ENCODE results near the gene ZBTB7C.

The ZBTB7C gene

DNA sequence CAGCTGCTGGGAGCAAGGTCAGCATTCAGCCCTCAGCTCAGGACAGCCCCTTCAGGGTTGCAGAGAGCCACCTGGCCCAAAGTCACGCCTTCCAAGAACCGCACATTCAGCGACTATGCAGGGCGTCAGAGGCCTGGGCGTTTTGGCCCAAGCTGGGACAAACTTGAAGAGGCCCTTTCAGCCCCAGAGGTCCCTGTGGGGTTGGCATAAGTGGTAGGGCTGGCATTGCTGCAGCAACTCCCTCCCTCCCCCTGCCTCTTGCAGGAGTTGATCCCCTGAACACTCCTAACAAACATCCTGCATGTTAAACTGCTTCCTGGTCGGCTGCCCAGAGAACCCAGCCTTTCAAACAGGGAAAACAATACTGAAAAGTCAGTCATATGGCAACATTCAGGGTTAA lies 285.9 kb downstream of the ZBTB7C start:
- no peak for DNase-seq (ENCODE audit: low read depth, low spot score)

- DNase-seq (ENCODE audit: low read depth, low spot score): no peak
These were observed 286.4 kb downstream of the ZBTB7C start for GRCh38 chr18:48122816-48123215.

DNA sequence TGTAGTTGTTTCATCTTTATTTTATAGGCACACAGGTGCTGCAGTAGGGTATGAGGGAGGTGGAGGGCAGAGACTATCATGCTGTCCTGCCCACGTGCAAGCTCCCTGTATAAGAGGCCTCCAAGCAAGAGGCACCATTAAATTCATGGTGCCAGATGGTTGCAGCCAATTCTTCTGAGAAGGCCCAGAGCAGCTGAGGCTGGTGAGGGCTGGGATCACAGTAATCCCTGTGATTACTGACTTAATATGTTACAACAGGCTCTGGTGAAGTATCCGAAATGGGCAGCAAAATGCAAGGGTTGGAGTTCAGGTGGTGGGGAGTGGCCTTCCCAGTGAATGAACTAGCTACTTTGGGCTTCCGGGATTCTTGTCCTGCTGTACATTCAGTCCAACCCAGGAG lies 286.8 kb downstream of the ZBTB7C start:
- no peak for DNase-seq (ENCODE audit: low read depth, low spot score)

DNA sequence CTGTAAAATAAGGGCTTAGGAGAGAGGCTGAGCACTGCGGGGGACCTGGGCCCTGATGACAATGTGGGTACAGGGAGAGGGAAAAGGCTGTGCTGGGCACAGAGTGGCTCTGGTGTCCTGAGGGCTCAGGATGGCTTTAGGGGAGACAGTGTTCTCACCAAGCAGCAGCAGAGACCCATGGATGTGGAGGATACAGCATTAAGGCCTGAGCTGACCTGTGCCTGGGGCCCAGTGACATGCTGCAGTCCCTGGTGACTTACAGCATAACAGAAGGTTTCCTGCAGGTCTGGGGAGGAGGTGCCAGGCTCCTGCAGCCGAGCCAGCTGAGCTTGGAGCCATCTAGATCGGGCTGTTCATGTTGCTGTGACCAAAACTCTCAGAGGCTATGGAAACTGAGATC lies 287.4 kb downstream of the ZBTB7C start:
- no peak for DNase-seq (ENCODE audit: low read depth, low spot score)

- DNase-seq (ENCODE audit: low read depth, low spot score): no peak
These were observed 290.0 kb downstream of the ZBTB7C start for GRCh38 chr18:48119204-48119603.

- no peak for DNase-seq (ENCODE audit: low read depth, low spot score)
These were observed 292.1 kb downstream of the ZBTB7C start for GRCh38 chr18:48116873-48117630.

GRCh38 chr18:48116017-48116416 lies 293.2 kb downstream of the ZBTB7C start:
- no peak for DNase-seq (ENCODE audit: low read depth, low spot score)

GRCh38 chr18:48113691-48114090 lies 295.5 kb downstream of the ZBTB7C start:
- no peak for DNase-seq (ENCODE audit: low read depth, low spot score)

DNA sequence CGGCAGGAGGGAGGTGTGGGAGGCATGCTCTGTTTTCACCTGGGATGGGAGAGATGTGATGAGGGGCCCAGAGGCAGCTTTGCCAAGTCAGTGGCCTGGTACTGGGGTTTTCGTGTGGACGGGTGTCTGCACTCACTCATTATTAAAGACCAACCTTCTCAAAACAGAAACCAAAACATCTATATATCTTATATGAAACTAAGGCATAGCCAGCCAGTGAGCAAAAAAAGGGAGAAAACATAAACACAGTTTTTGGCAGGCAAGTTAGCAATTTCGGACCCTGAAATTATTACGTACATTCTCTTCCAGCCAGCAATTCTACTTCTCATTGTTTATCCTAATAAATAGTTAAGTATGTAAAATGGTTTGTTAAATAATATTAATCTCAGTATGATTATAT lies 297.6 kb downstream of the ZBTB7C start:
- DNase-seq (ENCODE audit: low read depth, low spot score): no peak

- no peak for DNase-seq (ENCODE audit: low read depth, low spot score)
These were observed 298.4 kb downstream of the ZBTB7C start for GRCh38 chr18:48110797-48111196.

DNA sequence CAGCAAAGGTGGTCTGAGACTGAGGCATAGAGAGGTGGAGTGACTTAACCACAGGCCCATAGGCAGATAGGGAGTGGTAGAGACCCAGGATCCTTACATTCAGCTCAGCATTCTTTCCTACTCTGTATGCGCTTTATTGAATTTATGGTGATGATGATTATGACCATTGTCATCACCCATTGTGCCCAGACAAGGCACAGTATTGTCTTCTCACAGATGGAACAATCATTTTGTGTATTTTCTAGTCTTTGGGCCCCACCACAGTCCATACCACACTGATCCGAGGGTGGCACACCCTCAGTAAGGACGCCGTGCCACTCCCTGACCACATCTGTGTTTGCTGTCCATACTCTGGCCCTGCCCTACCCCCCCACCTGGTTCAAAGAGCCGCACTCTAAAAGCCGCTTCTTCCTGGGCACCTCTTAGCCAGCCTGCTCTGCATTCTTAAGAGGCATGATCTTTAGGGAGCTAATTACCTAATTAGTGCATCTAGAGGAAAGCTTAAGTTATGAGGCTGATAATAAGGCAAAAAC lies 299.2 kb downstream of the ZBTB7C start:
- no peak for DNase-seq (ENCODE audit: low read depth, low spot score)

DNA sequence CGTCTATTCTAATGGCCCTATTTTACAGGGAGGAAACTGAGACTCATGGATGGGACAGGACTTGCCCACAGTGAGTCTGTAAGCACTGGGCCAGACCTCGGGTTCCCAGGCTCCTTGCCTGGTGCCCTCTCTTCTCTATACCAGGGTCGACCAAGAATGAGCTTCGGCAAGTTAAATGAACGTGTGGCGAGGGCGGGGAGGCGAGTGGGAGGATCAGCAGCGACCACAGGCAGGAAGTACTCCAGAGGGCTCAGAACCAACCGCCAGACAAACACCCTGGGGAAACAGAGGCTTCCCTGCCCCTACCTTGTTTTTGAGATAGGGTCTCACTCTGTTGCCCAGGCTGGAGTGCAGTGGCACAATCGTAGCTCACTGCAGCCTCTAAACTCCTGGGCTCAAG lies 301.0 kb downstream of the ZBTB7C start:
- DNase-seq (ENCODE audit: low read depth, low spot score): no peak

DNA sequence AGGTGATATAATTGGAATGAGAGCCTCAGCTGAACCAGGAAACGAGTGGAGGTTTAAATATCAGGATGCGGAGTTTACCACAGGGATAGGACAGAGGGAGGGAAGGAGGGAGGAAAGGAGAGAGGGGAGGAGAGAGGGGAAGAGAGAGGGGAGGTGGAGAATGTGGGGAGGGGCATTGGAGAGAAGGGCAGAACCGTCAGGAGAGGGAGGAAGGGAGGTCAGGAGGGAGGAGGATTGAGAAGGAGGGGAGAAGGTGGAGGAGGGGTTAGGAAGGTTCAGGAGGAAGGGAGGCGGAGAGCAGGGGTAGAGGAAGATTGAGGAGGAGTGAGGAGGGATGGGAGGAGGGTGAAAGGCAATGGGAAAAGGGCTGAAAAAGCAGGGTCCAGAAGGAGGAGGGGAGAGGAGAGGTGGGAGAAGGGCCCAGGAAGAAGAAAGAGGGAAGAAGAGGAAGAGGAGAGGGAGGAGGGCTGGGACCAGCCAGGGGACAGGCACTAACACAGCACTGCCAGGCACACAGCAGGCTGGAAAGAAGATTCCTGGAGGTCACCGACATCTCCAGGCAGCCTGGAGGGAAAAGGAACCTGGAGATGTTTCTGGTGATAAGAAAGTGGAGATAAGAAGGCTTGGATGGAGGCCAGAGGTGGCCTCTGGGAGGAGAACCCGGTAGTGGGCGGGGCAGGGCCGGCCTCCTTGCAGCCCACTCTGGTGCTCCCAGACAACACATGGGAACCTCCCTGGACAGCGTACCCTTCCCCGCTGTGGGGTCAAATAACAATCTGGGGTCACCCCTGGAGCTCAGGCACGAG lies 302.0 kb downstream of the ZBTB7C start:
- DNase-seq (ENCODE audit: low read depth, low spot score): no peak

GRCh38 chr18:48106498-48106897 lies 302.7 kb downstream of the ZBTB7C start:
- DNase-seq (ENCODE audit: low read depth, low spot score): no peak

GRCh38 chr18:48105317-48105716 lies 303.9 kb downstream of the ZBTB7C start:
- no peak for DNase-seq (ENCODE audit: low read depth, low spot score)

DNA sequence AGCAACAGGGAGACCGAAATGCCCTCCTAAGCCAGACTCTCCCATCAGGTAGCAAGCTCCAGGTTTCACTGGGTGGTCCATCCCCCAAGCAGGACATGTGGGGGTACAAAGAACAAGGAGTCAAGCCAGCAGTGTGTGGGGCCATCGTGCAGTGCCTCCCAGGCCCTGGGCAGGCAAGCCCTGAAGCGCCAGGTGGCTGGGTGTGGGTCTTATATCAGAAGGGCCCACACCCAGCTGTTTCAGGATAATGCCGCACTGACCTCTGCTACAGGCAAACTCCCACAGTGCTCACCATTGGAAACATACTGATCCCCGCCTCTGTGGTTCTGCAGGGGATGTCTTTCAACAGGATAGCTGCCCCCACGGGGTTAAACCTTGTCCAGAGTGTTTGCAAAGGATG lies 304.5 kb downstream of the ZBTB7C start:
- no peak for DNase-seq (ENCODE audit: low read depth, low spot score)

DNA sequence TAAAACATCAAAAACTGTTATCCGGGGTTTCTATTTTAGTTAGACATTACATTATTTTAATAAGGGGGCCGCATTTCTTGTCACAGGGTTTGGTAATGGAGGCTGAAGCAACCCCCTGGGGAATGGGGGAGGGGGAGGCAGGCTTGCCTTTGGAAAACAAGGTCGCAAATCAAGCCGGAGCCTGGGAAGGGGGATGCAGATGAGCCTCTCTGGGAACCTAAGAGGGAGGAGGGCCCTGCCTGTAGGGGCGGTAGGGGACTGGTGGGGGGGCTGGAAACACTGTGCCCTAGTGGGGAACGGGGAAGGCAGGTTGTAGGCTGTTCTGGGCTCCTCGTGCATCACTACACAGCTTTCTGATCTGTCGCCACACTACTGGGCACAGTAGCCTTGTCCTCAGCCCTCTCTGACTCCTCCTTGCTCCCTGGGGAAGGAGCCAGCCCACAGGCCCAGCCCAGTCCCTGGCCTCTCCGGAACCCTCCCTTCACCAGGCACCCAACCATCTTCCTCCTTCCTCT lies 308.5 kb downstream of the ZBTB7C start:
- no peak for DNase-seq (ENCODE audit: low read depth, low spot score)

- DNase-seq (ENCODE audit: low read depth, low spot score): no peak
These were observed 309.0 kb downstream of the ZBTB7C start for GRCh38 chr18:48100165-48100575.

GRCh38 chr18:48099481-48100164 lies 309.6 kb downstream of the ZBTB7C start:
- no peak for DNase-seq (ENCODE audit: low read depth, low spot score)

DNA sequence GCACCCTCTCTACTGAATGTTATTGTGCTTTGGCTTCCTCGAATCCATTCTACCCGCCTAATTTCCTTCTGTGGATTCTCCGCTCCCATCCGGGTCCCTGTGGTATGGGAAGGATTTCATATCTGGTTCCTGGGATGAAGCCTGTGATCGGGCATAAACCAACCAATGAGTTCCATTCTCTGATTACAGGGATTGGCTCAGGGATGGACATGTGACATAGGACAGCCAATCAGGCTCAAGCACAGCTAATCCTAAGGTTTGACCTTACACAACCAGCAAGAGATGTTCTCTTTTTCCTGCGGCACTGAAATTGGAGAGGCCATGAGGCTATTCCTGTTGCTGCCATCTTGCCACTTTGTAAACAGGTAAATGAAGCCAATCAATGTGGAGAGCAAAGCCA lies 310.6 kb downstream of the ZBTB7C start:
- DNase-seq (ENCODE audit: low read depth, low spot score): no peak

- no peak for DNase-seq (ENCODE audit: low read depth, low spot score)
These were observed 311.2 kb downstream of the ZBTB7C start for GRCh38 chr18:48098007-48098406.

- no peak for DNase-seq (ENCODE audit: low read depth, low spot score)
These were observed 313.5 kb downstream of the ZBTB7C start for GRCh38 chr18:48095726-48096125.

All from brain pericyte (primary cell).